DMS 273 (cell line): ENCODE results near the gene KIF26A.

Source experiments
- DNase-seq: peaks from one replicate; lab custom pipeline; 2025; ENCODE audit not compliant: unreplicated experiment; lab: John Stamatoyannopoulos, UW

KIF26A gene

GRCh38 chr14:104175811-104176210 is 37.4 kb downstream of the KIF26A start:
- DNase-seq, result no peak

GRCh38 chr14:104176611-104177010 is 38.2 kb downstream of the KIF26A start:
- DNase-seq, result no peak

GRCh38 chr14:104177411-104177810 is 39.0 kb downstream of the KIF26A start:
- DNase-seq, result no peak

- DNase-seq, result no peak
Observed at GRCh38 chr14:104178279-104178678, 39.9 kb downstream of the KIF26A start.

GRCh38 chr14:104179126-104179525 is 40.7 kb downstream of the KIF26A start:
- DNase-seq, result peak; percentile 30

GRCh38 chr14:104179564-104180129 is 41.3 kb downstream of the KIF26A start:
- no peak for DNase-seq

GRCh38 chr14:104180561-104181165 is 42.3 kb downstream of the KIF26A start:
- DNase-seq, result no peak

- DNase-seq, result no peak
Observed at GRCh38 chr14:104181761-104182530, 43.6 kb downstream of the KIF26A start.

GRCh38 chr14:104182857-104183425 is 44.6 kb downstream of the KIF26A start:
- no peak for DNase-seq

GRCh38 chr14:104183796-104184195 is 45.4 kb downstream of the KIF26A start:
- no peak for DNase-seq

GRCh38 chr14:104184506-104184905 is 46.1 kb downstream of the KIF26A start:
- no peak for DNase-seq

- peak; percentile 30 for DNase-seq
Observed at GRCh38 chr14:104184911-104185499, 46.6 kb downstream of the KIF26A start.

- DNase-seq, result no peak
Observed at GRCh38 chr14:104185916-104186495, 47.6 kb downstream of the KIF26A start.

GRCh38 chr14:104186575-104186974 is 48.2 kb downstream of the KIF26A start:
- DNase-seq, result peak; percentile 38

GRCh38 chr14:104187121-104187889 is 48.9 kb downstream of the KIF26A start:
- DNase-seq, result no peak

GRCh38 chr14:104187931-104188726 is 49.7 kb downstream of the KIF26A start:
- no peak for DNase-seq

GRCh38 chr14:104188727-104189400 is 50.5 kb downstream of the KIF26A start:
- no peak for DNase-seq

- no peak for DNase-seq
Observed at GRCh38 chr14:104189629-104190335, 51.4 kb downstream of the KIF26A start.
